Natural killer cell (primary cell): ENCODE measurements around the gene S100A12. TPM values are rescaled to one million over a fixed set of nuclear protein-coding genes. Genes with fewer than 3 reads are reported as not detected.
"Not testable (repeated sequence)": the region's sequence is repeated elsewhere in the genome, so short reads cannot be mapped to it uniquely, and the experiment has no call there.

Experiments
- ATAC-seq, 3 donors: fragments of 150-1000 bp in 2 of 3; fragments of 200-7000 bp in 1 of 3; cut with Tn5 transposase; 1 replicate in 1 of 3; 2 replicates in 2 of 3; pipeline ENCODE4 v1.10.0; 2021; ENCODE audit warnings: mild to moderate bottlenecking in 2 of 3, moderate library complexity in 2 of 3
- DNase-seq, 2 donors: peaks; one replicate each; pipeline versions ENCODE4 v3.0.0 to v3.0.0-alpha.2; 2013 to 2021; ENCODE audit warnings: mixed read lengths in 1 of 2
- H3K27ac ChIP-seq: one replicate; pipeline ENCODE4 v1.5.1; 2013; ENCODE audit warnings: mild to moderate bottlenecking, low read length
- H3K27me3 ChIP-seq: one replicate; pipeline ENCODE4 v1.6.1; 2013; ENCODE audit warnings: low read length; ENCODE audit not compliant: control insufficient read depth, insufficient read depth
- H3K36me3 ChIP-seq: one replicate; pipeline ENCODE4 v1.6.1; 2013; ENCODE audit warnings: low read length; ENCODE audit not compliant: control insufficient read depth, insufficient read depth
- H3K4me1 ChIP-seq: one replicate; pipeline ENCODE4 v1.6.1; 2013; ENCODE audit warnings: low read length; ENCODE audit not compliant: control insufficient read depth, insufficient read depth
- H3K4me3 ChIP-seq: one replicate; pipeline ENCODE4 v1.5.1; 2013; ENCODE audit warnings: low read length
- H3K9me3 ChIP-seq: one replicate; pipeline ENCODE4 v1.6.1; 2013; ENCODE audit warnings: low read length; ENCODE audit not compliant: control insufficient read depth, insufficient read depth
- H3K27ac Mint-ChIP-seq, 2 donors: one replicate each; pipeline ENCODE4 v1.8.0; 2022; ENCODE audit warnings: mild to moderate bottlenecking in 2 of 2, mixed read lengths in 2 of 2, moderate library complexity in 1 of 2
- H3K27me3 Mint-ChIP-seq, 2 donors: one replicate each; pipeline ENCODE4 v1.8.0; 2022; ENCODE audit warnings: low read depth in 2 of 2, mixed read lengths in 2 of 2
- H3K36me3 Mint-ChIP-seq: one replicate; pipeline ENCODE4 v1.8.0; 2022; ENCODE audit warnings: mixed read lengths
- H3K4me1 Mint-ChIP-seq, 2 donors: one replicate each; pipeline ENCODE4 v1.8.0; 2022; ENCODE audit warnings: mixed read lengths in 2 of 2
- H3K4me3 Mint-ChIP-seq: one replicate; pipeline ENCODE4 v1.8.0; 2022; ENCODE audit warnings: mild to moderate bottlenecking, moderate library complexity, mixed read lengths
- H3K9me3 Mint-ChIP-seq, 2 donors: one replicate each; pipeline ENCODE4 v1.8.0; 2022; ENCODE audit warnings: mixed read lengths in 2 of 2
- WGBS: methylation state at CpG from one replicate; pipeline ENCODE4 v1.1.7; 2013; ENCODE audit warnings: missing lambda C conversion rate; ENCODE audit not compliant: insufficient coverage; 5-methylcytosine and 5-hydroxymethylcytosine counted together
- intact Hi-C: fragments of 100-400 bp; cut with micrococcal nuclease; formaldehyde crosslinking; loops from one replicate; pipeline ENCODE4 v1.14.2; 2022
- total RNA-seq, 4 donors: library from RNA; stranded (reverse); fragments of 120-200 nt in 1 of 4; gene quantifications; one replicate each; pipeline versions ENCODE4 v1.2.3 to v1.2.4, GENCODE V29; 2013 to 2022
- TF ChIP-seq, protein P1 (sequence below): fragments of 200-600 bp; IDR thresholded peaks from one replicate; pipeline ENCODE4 v1.8.0; 2022; ENCODE audit warnings: antibody characterized with exemption

Gene S100A12
- total RNA-seq, 3 donors from 2014 or later (not counting 1 experiment from before 2014, with no cell fraction given): 11.4 to 20.4 TPM; not detected in 1

DNA sequence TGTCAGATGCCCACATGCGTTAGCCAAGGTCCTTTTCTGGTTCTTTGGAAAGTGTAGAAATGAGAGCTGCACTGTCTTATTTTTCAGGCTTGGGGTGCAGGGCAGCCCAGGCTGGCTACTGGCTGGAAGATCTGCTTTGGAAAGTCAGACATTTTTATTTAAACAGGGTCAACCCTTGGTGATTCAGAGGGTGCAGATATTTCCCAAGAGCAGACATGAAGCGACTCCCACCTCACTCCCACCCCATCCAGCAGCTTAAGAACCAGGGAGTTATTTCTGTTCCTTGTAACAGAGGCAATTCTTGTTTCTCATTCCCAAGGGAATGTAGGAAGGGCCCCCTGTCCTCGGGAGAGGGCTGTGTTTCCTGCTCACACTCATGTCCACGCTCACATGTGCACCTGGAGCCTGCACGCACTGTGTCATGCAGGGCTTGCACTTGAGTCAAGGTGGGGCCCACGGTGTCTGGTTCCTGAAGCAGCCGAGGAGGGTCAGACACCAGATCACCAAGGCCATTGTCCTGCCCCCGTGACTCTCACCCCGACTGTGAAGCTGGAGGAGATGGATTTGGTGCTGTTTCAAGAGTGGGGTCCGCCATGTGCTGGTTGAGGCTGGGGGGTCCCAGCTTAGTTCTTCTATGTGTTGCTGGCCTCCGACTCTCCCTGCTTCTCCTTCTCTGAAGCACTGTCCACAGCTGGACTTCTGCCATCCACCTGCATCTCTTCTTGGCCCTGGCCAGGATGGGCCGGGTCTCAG lies 41.9 kb upstream of the S100A12 start:
- Histone ChIP-seq H3K27ac (no peak overlapping the region), H3K4me1 (no peaks in the 10 kb centered on the region), H3K36me3 (no peaks in the 10 kb centered on the region), H3K27me3 (peaks cover 5% of the 10 kb centered on the region), H3K4me3 (no peak overlapping the region), H3K9me3 (no peaks in the 10 kb centered on the region)
- DNase-seq (no peak), ATAC-seq (no peak)
- peaks cover 13 to 20% of the 10 kb centered on the region in 2 donors for H3K27me3 Mint-ChIP-seq
- H3K27ac Mint-ChIP-seq: no peak overlapping the region
- 82% methylated on average over 12 of the region's 12 CpGs for WGBS
- intact Hi-C loops: no loop called here
- H3K4me3 Mint-ChIP-seq: no peak overlapping the region
- TF ChIP-seq, protein P1, sequence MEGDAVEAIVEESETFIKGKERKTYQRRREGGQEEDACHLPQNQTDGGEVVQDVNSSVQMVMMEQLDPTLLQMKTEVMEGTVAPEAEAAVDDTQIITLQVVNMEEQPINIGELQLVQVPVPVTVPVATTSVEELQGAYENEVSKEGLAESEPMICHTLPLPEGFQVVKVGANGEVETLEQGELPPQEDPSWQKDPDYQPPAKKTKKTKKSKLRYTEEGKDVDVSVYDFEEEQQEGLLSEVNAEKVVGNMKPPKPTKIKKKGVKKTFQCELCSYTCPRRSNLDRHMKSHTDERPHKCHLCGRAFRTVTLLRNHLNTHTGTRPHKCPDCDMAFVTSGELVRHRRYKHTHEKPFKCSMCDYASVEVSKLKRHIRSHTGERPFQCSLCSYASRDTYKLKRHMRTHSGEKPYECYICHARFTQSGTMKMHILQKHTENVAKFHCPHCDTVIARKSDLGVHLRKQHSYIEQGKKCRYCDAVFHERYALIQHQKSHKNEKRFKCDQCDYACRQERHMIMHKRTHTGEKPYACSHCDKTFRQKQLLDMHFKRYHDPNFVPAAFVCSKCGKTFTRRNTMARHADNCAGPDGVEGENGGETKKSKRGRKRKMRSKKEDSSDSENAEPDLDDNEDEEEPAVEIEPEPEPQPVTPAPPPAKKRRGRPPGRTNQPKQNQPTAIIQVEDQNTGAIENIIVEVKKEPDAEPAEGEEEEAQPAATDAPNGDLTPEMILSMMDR: no peak
- H3K36me3 Mint-ChIP-seq: no peaks in the 10 kb centered on the region
- no peaks in the 10 kb centered on the region for H3K4me1 Mint-ChIP-seq
- H3K9me3 Mint-ChIP-seq: peaks cover 0 to 2% of the 10 kb centered on the region in 2 donors

DNA sequence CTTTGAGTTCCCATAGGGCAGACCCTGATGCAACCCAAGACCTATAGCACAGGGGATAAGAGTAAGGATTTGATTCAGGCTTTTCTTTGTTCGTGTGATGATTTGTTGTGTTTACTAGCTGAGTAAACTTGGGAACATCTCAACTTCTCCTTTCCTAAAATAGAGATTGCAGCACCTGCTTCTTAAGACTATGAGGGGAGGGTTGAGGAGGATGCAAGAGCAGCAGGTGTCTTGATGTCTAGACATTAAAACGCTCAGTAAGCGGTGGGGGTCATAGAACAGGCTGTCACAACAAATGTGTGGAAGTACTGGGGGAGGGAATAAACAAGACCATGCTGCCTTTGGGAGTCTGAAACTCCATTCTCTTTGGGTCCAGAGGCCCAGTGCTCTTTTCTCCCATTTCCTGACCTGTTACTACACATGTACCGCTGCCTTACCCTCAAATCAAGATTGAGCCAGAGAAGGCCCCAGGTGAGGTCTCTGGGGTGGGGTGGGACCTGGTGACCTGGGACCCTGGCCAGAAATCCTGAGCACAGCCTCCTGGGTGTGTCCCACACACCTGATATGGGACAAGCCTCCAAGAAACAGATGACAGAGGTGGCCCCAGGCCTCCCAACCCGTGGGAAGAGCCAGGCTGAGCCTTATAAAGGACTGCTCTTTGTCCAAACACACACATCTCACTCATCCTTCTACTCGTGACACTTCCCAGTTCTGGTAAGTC lies 40.6 kb upstream of the S100A12 start, which contains the start of gene S100A7A:
Gene S100A7A, plus strand, starts transcription at position 671 of the 721 bp plus-strand sequence. CDS start 1,563 bp downstream, outside the sequence.
- peaks cover 18 to 19% of the 10 kb centered on the region in 2 donors for H3K27me3 Mint-ChIP-seq

DNA sequence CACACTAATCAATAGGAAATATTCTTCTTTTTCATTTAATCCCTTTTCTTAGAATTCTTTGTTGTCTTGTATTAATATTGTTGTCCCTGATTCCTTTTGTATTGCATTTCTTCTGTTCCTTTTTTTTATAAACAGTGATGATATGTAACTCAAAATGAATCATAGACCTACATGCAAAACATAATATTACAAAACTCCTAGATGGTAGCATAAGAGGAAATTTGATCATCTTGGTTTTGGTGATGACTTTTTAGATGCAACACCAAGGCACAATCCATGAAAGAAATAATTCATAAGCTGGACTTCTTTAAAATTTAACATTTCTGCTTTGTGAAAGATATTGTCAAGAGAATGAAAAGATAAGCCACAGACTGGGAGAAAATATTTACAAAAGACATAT lies 38.5 kb upstream of the S100A12 start:
- H3K27ac Mint-ChIP-seq, H3K4me3 ChIP-seq, H3K36me3 ChIP-seq, H3K4me3 Mint-ChIP-seq, ATAC-seq, H3K27me3 ChIP-seq, H3K4me1 Mint-ChIP-seq, H3K9me3 Mint-ChIP-seq, H3K9me3 ChIP-seq, DNase-seq, H3K4me1 ChIP-seq, H3K36me3 Mint-ChIP-seq, H3K27ac ChIP-seq, intact Hi-C loops: not testable (repeated sequence)
- peaks cover 19% of the 10 kb centered on the region in 2 donors for H3K27me3 Mint-ChIP-seq

More for the DNA sequence above, 40.6 kb upstream of the S100A12 start, which contains the start of gene S100A7A:
- no peak for ATAC-seq
- Mint-ChIP-seq H3K27ac (no peak within 1 kb of the TSS), H3K36me3 (no peaks in the 10 kb centered on the region), H3K4me3 (no peak within 1 kb of the TSS), H3K9me3 (peaks cover 0 to 2% of the 10 kb centered on the region in 2 donors), H3K4me1 (no peaks in the 10 kb centered on the region)
- Histone ChIP-seq H3K36me3 (no peaks in the 10 kb centered on the region), H3K27me3 (peaks cover 5% of the 10 kb centered on the region), H3K4me1 (no peaks in the 10 kb centered on the region), H3K9me3 (no peaks in the 10 kb centered on the region), H3K4me3 (no peak within 1 kb of the TSS), H3K27ac (no peak within 1 kb of the TSS)
- intact Hi-C loops: no loop called here
- WGBS: 75% methylated on average over 6 of the region's 6 CpGs
- no peak for DNase-seq
- TF ChIP-seq, protein P1: no peak

DNA sequence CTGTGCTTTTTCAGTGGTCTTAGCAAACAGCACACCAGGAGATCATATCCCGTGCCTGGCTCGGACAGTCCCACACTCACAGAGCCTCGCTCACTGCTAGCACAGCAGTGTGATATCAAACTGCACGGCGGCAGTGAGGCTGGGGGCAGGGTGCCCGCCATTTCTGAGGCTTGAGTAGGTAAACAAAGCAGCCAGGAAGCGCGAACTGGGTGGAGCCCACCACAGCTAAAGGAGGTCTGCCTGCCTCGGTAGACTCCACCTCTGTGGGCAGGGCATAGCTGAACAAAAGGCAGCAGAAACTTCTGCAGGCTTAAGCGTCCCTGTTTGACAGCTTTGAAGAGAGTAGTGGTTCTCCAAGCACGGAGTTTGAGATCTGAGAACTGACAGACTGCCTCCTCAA lies 31.9 kb upstream of the S100A12 start:
- DNase-seq, H3K27me3 ChIP-seq, H3K4me3 Mint-ChIP-seq, H3K36me3 ChIP-seq, intact Hi-C loops, H3K9me3 Mint-ChIP-seq, H3K36me3 Mint-ChIP-seq, H3K4me3 ChIP-seq, H3K27ac Mint-ChIP-seq, H3K9me3 ChIP-seq, H3K4me1 ChIP-seq, H3K27ac ChIP-seq, ATAC-seq, H3K4me1 Mint-ChIP-seq: not testable (repeated sequence)
- 68% methylated on average over 11 of the region's 11 CpGs for WGBS
- H3K27me3 Mint-ChIP-seq: peaks cover 13 to 33% of the 10 kb centered on the region in 2 donors

DNA sequence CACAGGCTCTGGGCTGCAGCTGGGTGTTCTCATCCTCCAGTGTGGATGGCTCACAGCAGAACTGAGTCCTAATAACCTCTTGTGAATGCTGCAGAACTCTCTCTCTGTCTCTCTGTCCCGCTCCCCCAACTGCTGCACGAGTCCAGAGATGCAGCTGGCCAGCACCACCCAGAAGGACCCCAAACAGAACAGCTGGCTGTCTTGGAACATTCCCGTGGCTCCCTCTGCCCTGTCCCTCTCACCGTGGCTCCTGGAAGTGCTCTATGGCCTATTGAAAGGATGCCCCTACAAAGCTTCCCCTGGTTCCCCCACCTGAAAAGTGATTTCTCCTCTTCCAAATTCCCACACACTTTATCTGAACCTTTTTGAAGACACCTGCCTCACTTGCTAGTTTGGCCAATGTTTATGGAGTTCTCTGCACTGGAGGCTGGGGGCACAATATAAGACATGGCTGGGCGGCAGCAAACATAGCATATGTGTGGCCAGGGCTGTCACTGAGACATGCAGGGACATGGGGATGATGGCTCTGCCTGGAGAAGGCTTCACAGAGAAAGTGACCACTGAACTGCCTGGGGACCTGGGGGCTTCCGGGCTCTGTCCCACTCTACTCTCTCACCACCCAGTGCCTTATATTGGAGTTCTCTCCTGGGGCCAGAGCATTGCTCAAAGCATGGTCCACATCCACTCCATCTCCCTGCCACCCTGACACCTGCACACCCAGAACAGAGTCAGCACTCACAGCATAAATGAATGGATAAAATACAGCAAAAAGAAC lies 30.6 kb upstream of the S100A12 start:
- not testable (repeated sequence) for H3K27me3 ChIP-seq, ATAC-seq, H3K36me3 ChIP-seq, H3K4me1 ChIP-seq, H3K4me3 Mint-ChIP-seq, H3K4me1 Mint-ChIP-seq, H3K27ac Mint-ChIP-seq, H3K9me3 ChIP-seq, H3K9me3 Mint-ChIP-seq, H3K4me3 ChIP-seq, DNase-seq, H3K36me3 Mint-ChIP-seq, H3K27ac ChIP-seq
- WGBS: 81% methylated on average over 5 of the region's 6 CpGs
- intact Hi-C loops: loop anchor here (2.0 kb wide), 1 partner anchor 53 kb away; no protein-coding TSS in a partner anchor
- H3K27me3 Mint-ChIP-seq: peaks cover 13 to 25% of the 10 kb centered on the region in 2 donors
